GM18517 (cell line): Measurements from ENCODE around the gene PCDHB12.
"Not testable (repeated sequence)": the region's sequence is repeated elsewhere in the genome, so short reads cannot be mapped to it uniquely, and the experiment has no call there.

Experiments
- ATAC-seq: cut with Tn5 transposase; IDR thresholded peaks from one replicate; pipeline ENCODE4 v1.9.1; 2021; ENCODE audit warnings: mild to moderate bottlenecking, moderate library complexity; ENCODE audit not compliant: unreplicated experiment

PCDHB12 gene

GRCh38 chr5:141208478-141208877, at the start of gene PCDHB12:
PCDHB12 (plus strand) TSS chr5:141208719; CDS start chr5:141208908, 189 bp downstream.
- ATAC-seq: no peak

- ATAC-seq: no peak
Observed at GRCh38 chr5:141172381-141173204, 35.9 kb upstream of the PCDHB12 start, which contains the start of gene PCDHB7. PCDHB7 (plus strand) TSS chr5:141172644; CDS start chr5:141172836, 192 bp downstream.

- not testable (repeated sequence) for ATAC-seq
Observed at GRCh38 chr5:141174291-141175104, 34.0 kb upstream of the PCDHB12 start.

GRCh38 chr5:141175933-141176332, 32.6 kb upstream of the PCDHB12 start:
- no peak for ATAC-seq

GRCh38 chr5:141177577-141178191, 30.8 kb upstream of the PCDHB12 start, which contains the start of gene PCDHB8:
PCDHB8 (plus strand) TSS chr5:141177790; CDS start chr5:141178035, 245 bp downstream.
- not testable (repeated sequence) for ATAC-seq

- ATAC-seq: not testable (repeated sequence)
Observed at GRCh38 chr5:141179371-141179770, 29.1 kb upstream of the PCDHB12 start.

- not testable (repeated sequence) for ATAC-seq
Observed at GRCh38 chr5:141179876-141180275, 28.6 kb upstream of the PCDHB12 start.

- no peak for ATAC-seq
Observed at GRCh38 chr5:141180313-141180712, 28.2 kb upstream of the PCDHB12 start.

GRCh38 chr5:141182248-141182647, 26.3 kb upstream of the PCDHB12 start, which contains the start of gene PCDHB16:
PCDHB16 (plus strand) TSS chr5:141182387; CDS start chr5:141182560, 173 bp downstream.
- no peak for ATAC-seq

GRCh38 chr5:141184117-141184855, 24.2 kb upstream of the PCDHB12 start:
- ATAC-seq: not testable (repeated sequence)

GRCh38 chr5:141186897-141187512, 21.5 kb upstream of the PCDHB12 start, which contains the start of gene PCDHB9:
PCDHB9 (plus strand) TSS chr5:141187161; CDS start chr5:141187319, 158 bp downstream.
- ATAC-seq: no peak

GRCh38 chr5:141188682-141189081, 19.8 kb upstream of the PCDHB12 start:
- ATAC-seq: not testable (repeated sequence)

GRCh38 chr5:141189131-141189530, 19.4 kb upstream of the PCDHB12 start:
- ATAC-seq: not testable (repeated sequence)

GRCh38 chr5:141192110-141192725, 16.3 kb upstream of the PCDHB12 start, which contains the start of gene PCDHB10:
PCDHB10 (plus strand) TSS chr5:141192353; CDS start chr5:141192553, 200 bp downstream.
- no peak for ATAC-seq

GRCh38 chr5:141194332-141194731, 14.2 kb upstream of the PCDHB12 start:
- not testable (repeated sequence) for ATAC-seq

- ATAC-seq: no peak
Observed at GRCh38 chr5:141196363-141196762, 12.2 kb upstream of the PCDHB12 start.

GRCh38 chr5:141199359-141200235, 8.9 kb upstream of the PCDHB12 start, which contains the start of gene PCDHB11:
PCDHB11 (plus strand) TSS chr5:141199627; CDS start chr5:141199775, 148 bp downstream.
- no peak for ATAC-seq

- ATAC-seq: not testable (repeated sequence)
Observed at GRCh38 chr5:141201126-141201525, 7.4 kb upstream of the PCDHB12 start.
